ENCODE measurements around the gene ACOX3. TPM values are rescaled to one million over a fixed set of nuclear protein-coding genes. Genes with fewer than 3 reads are reported as not detected.

Gene ACOX3
- total and polyA plus RNA-seq, 10 of the 15 experiments (the other 5 are each of a cell fraction or from before 2014, with no cell fraction given): 2.0 to 24.5 (median 14.0) TPM

GRCh38 chr4:8398347-8398746 is 42.2 kb downstream of the ACOX3 start (continued):
- TF ChIP-seq HCFC1 (IDR thresholded peaks at IDR 0.05; ENCODE audit: low read length): no peak
- no peak for TF ChIP-seq REST (IDR thresholded peaks at IDR 0.05; ENCODE audit: low read depth, low read length)
- no peak for TF ChIP-seq NR2C2 (IDR thresholded peaks at IDR 0.05; ENCODE audit: borderline replicate concordance, control insufficient read depth, insufficient read length, low read depth)
- TF ChIP-seq, protein P1, sequence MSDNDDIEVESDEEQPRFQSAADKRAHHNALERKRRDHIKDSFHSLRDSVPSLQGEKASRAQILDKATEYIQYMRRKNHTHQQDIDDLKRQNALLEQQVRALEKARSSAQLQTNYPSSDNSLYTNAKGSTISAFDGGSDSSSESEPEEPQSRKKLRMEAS (IDR thresholded peaks at IDR 0.05; ENCODE audit: low read depth, low read length): no peak

- Histone ChIP-seq H3K79me2 (ENCODE audit: control insufficient read depth, insufficient read depth, low read length) (no peaks in the 10 kb centered on the region), H3K36me3 (ENCODE audit: control insufficient read depth in 2 of 2, insufficient read depth in 2 of 2, low read length in 1 of 2) (peaks cover 0 to 7% of the 10 kb centered on the region in 2 experiments; a peak in 1 of 4 replicates), H3K9ac (ENCODE audit: control insufficient read depth, insufficient read depth, low read length) (no peak overlapping the region), H4K20me1 (ENCODE audit: control insufficient read depth, insufficient read depth) (no peaks in the 10 kb centered on the region), H3K4me3 (no peak overlapping the region), H3K4me1 (ENCODE audit: control insufficient read depth, insufficient read depth, low read length) (peaks cover 6% of the 10 kb centered on the region), H3K9me3 (replicated peaks; ENCODE audit: control insufficient read depth, insufficient read depth, low read length) (0 out of 3 replicates have a peak, but pooled peaks cover 2% of the 10 kb centered on the region), H2AFZ (ENCODE audit: control insufficient read depth, low read depth, low read length) (no peak overlapping the region), H3K27me3 (replicated peaks in 1 of 2; ENCODE audit: control insufficient read depth in 2 of 2, insufficient read depth in 2 of 2, low read length in 1 of 2) (no peaks in the 10 kb centered on the region), H3K27ac (ENCODE audit: control insufficient read depth, insufficient read depth) (no peak overlapping the region), H3K4me2 (ENCODE audit: control insufficient read depth, insufficient read depth) (no peak overlapping the region)
- ATAC-seq: no peak
- SMC1A ChIA-PET (ENCODE audit: uncharacterized antibody, unreplicated experiment): no interaction called here
- CTCF ChIA-PET: no interaction called here
- RAD21 ChIA-PET (ENCODE audit: unreplicated experiment): no interaction called here
- 92% methylated on average over 27 of the region's 27 CpGs for WGBS (ENCODE audit: insufficient coverage, insufficient replicate concordance, low lambda C conversion rate, missing lambda C conversion rate)
- no TSS peak for BruUV-seq (replicated peaks)
- FAIRE-seq: no peak
- in situ Hi-C loops (cut with MboI): no loop called here
- intact Hi-C loops (cut with micrococcal nuclease; ENCODE audit: unreplicated experiment): no loop called here
- DNase-seq (ENCODE audit: low read depth, low spot score): no peak
- POLR2A ChIA-PET: interaction anchor here (0.7 kb wide), 1 partner anchor 142 kb away, joined by 3 read pairs; no protein-coding TSS in a partner anchor
- TF ChIP-seq EED (IDR thresholded peaks at IDR 0.05; ENCODE audit: low read depth): no peak
- no peak for TF ChIP-seq ZBTB33 (IDR thresholded peaks at IDR 0.05)
- TF ChIP-seq EP300 (IDR thresholded peaks at IDR 0.05; ENCODE audit: borderline replicate concordance in 1 of 2, control insufficient read depth in 1 of 2, low read depth in 2 of 2, low read length in 2 of 2): no peak
- no peak for TF ChIP-seq NBN (IDR thresholded peaks at IDR 0.05)
- TF ChIP-seq, protein P2, sequence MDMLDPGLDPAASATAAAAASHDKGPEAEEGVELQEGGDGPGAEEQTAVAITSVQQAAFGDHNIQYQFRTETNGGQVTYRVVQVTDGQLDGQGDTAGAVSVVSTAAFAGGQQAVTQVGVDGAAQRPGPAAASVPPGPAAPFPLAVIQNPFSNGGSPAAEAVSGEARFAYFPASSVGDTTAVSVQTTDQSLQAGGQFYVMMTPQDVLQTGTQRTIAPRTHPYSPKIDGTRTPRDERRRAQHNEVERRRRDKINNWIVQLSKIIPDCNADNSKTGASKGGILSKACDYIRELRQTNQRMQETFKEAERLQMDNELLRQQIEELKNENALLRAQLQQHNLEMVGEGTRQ (IDR thresholded peaks at IDR 0.05; ENCODE audit: borderline replicate concordance, low read depth, low read length): no peak
- no peak for TF ChIP-seq SIX5 (IDR thresholded peaks at IDR 0.05; ENCODE audit: low read depth, low read length, severe bottlenecking)
Measured at GRCh38 chr4:8396762-8397406, 43.6 kb downstream of the ACOX3 start.
